Heart left ventricle (tissue), 13 donors: Measurements from ENCODE around the gene ALK.

Experiments used
- POLR2A ChIP-seq, 2 donors: fragments of 450-650 bp; IDR thresholded peaks; one replicate each; pipeline ENCODE4 v1.6.1; 2017; ENCODE audit warnings: antibody characterized with exemption in 2 of 2, mild to moderate bottlenecking in 2 of 2, moderate library complexity in 2 of 2
- TF ChIP-seq, protein P1 (sequence below), 12 donors: fragments of 200-600 bp; sonication (generic) in 4 of 12; IDR thresholded peaks; one replicate each; pipeline versions ENCODE4 v1.5.0 to v1.8.0; 2018 to 2022; ENCODE audit warnings: antibody characterized with exemption in 12 of 12, mild to moderate bottlenecking in 5 of 12
- donor health status: ischemic (EF 13 %, LVEDD 7.1; RV severe dilation, severe dysfunction).
- donor health status: DM: no; HTN: yes; CAD: no.
- donor health status: DM: no; HTN: no; CAD: no.
- donor health status: ischemic (EF 25% LVEDD 6.9; RV normal size, moderate dysfunction).
- donor health status: ischemic (EF 25% LVEDD 5.7; RV mildly dilated, moderate dysfunction).
- donor health status: ischemic (EF 35%, LVEDD 5.7; RV mildly dilated, moderate dysfunction).
- donor health status: nonischemic (EF 11% LVEDD 7.7; RV severe dilation, severe dysfunction).
- donor health status: DM: yes; HTN: yes; CAD: no.
- donor health status: PGD.
- donor health status: ischemic (EF 29% LVEDD 5.4; RV normal size, mild dysfunction).
- donor health status: nonischemic (EF 23%, LVEDD 6.1; RV moderate dilation, normal function).

DNA sequence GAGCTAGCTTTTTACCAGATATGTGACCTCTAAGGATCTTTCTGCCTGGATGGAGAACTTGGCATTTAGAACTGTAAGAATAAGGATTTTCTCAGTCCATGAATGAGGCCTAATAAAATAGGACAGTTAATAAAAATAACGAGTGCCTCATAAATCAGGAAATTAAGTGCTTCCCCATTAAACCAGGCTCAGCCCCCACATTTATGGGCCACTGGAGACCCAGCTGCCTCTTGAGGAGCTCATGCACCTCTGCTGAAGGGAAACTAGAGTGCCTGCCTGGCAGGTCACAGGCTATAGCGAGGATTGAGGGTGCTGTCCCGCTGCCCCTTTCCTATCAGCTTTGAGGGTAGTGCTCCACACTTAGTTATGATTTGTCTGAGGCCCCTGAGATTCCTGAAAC is 158.0 kb downstream of the ALK start:
- TF ChIP-seq, protein P1, sequence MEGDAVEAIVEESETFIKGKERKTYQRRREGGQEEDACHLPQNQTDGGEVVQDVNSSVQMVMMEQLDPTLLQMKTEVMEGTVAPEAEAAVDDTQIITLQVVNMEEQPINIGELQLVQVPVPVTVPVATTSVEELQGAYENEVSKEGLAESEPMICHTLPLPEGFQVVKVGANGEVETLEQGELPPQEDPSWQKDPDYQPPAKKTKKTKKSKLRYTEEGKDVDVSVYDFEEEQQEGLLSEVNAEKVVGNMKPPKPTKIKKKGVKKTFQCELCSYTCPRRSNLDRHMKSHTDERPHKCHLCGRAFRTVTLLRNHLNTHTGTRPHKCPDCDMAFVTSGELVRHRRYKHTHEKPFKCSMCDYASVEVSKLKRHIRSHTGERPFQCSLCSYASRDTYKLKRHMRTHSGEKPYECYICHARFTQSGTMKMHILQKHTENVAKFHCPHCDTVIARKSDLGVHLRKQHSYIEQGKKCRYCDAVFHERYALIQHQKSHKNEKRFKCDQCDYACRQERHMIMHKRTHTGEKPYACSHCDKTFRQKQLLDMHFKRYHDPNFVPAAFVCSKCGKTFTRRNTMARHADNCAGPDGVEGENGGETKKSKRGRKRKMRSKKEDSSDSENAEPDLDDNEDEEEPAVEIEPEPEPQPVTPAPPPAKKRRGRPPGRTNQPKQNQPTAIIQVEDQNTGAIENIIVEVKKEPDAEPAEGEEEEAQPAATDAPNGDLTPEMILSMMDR (IDR thresholded peaks at IDR 0.05): no peak
- no peak for TF ChIP-seq POLR2A (IDR thresholded peaks at IDR 0.05)
